H9 (cell line): ENCODE measurements around the gene DKK3. TPM values are rescaled to one million over a fixed set of nuclear protein-coding genes. Genes with fewer than 3 reads are reported as not detected.

ENCODE experiments used
- DNase-seq: peaks from one replicate; pipeline ENCODE4 v3.0.0-alpha.2; 2017
- H2AFZ ChIP-seq: one replicate; pipeline ENCODE4 v1.6.1; 2013; ENCODE audit warnings: mild to moderate bottlenecking, low read length, control low read depth, moderate library complexity
- H2AK5ac ChIP-seq: 2 replicates; pipeline ENCODE4 v1.6.1; 2013; ENCODE audit warnings: low read length, control low read depth, mixed read lengths; ENCODE audit not compliant: insufficient read length
- H2BK120ac ChIP-seq: one replicate; pipeline ENCODE4 v1.6.1; 2013; ENCODE audit warnings: low read depth, mild to moderate bottlenecking, low read length, control low read depth, inconsistent platforms; ENCODE audit not compliant: poor library complexity, severe bottlenecking
- H2BK12ac ChIP-seq: 2 replicates; pipeline ENCODE4 v1.6.1; 2013; ENCODE audit warnings: low read length, control low read depth, mixed read lengths, low read depth; ENCODE audit not compliant: insufficient read length
- H2BK15ac ChIP-seq: 2 replicates; pipeline ENCODE4 v1.6.1; 2013; ENCODE audit warnings: low read depth, low read length, control low read depth
- H2BK20ac ChIP-seq: one replicate; pipeline ENCODE4 v1.6.1; 2013; ENCODE audit warnings: low read depth, mild to moderate bottlenecking, low read length, control low read depth, inconsistent platforms; ENCODE audit not compliant: poor library complexity, severe bottlenecking
- H2BK5ac ChIP-seq: 2 replicates; pipeline ENCODE4 v1.6.1; 2013; ENCODE audit warnings: low read length, control low read depth, mixed read lengths; ENCODE audit not compliant: insufficient read length
- H3K14ac ChIP-seq: 2 replicates; pipeline ENCODE4 v1.6.1; 2013; ENCODE audit warnings: low read length, control low read depth; ENCODE audit not compliant: insufficient read depth
- H3K18ac ChIP-seq: 2 replicates; pipeline ENCODE4 v1.6.1; 2013; ENCODE audit warnings: low read depth, mild to moderate bottlenecking, mixed read lengths, low read length, control low read depth; ENCODE audit not compliant: insufficient read length
- H3K23ac ChIP-seq: 2 replicates; pipeline ENCODE4 v1.6.1; 2013; ENCODE audit warnings: low read length, control low read depth, mixed read lengths, low read depth; ENCODE audit not compliant: insufficient read length
- H3K23me2 ChIP-seq: 2 replicates; pipeline ENCODE4 v1.6.1; 2013; ENCODE audit warnings: low read depth, mild to moderate bottlenecking, mixed read lengths, low read length, control low read depth; ENCODE audit not compliant: insufficient read length, poor library complexity, severe bottlenecking
- H3K27ac ChIP-seq: 2 replicates; pipeline ENCODE4 v1.5.1; 2013; ENCODE audit warnings: low read length, control low read depth, mixed read lengths, low read depth; ENCODE audit not compliant: insufficient read length
- H3K27me3 ChIP-seq: 2 replicates; pipeline ENCODE4 v1.6.1; 2013; ENCODE audit warnings: low read length, control low read depth, inconsistent platforms; ENCODE audit not compliant: insufficient read depth
- H3K4ac ChIP-seq: 2 replicates; pipeline ENCODE4 v1.6.1; 2013; ENCODE audit warnings: low read depth, mild to moderate bottlenecking, control low read depth, inconsistent platforms, low read length, moderate library complexity
- H3K4me1 ChIP-seq: 2 replicates; pipeline ENCODE4 v1.6.1; 2013; ENCODE audit warnings: low read length, control low read depth, inconsistent platforms; ENCODE audit not compliant: insufficient read depth
- H3K4me2 ChIP-seq: 2 replicates; pipeline ENCODE4 v1.6.1; 2013; ENCODE audit warnings: low read length, control low read depth, mixed read lengths; ENCODE audit not compliant: insufficient read length, insufficient read depth
- H3K56ac ChIP-seq: 2 replicates; pipeline ENCODE4 v1.6.1; 2013; ENCODE audit warnings: low read depth, mild to moderate bottlenecking, mixed read lengths, low read length, control low read depth; ENCODE audit not compliant: insufficient read length
- H3K79me1 ChIP-seq: 2 replicates; pipeline ENCODE4 v1.6.1; 2013; ENCODE audit warnings: low read depth, mild to moderate bottlenecking, moderate library complexity, low read length, control low read depth, inconsistent platforms; ENCODE audit not compliant: insufficient read depth, poor library complexity, severe bottlenecking
- H3K79me2 ChIP-seq: 2 replicates; pipeline ENCODE4 v1.6.1; 2013; ENCODE audit warnings: low read length, control low read depth, inconsistent platforms; ENCODE audit not compliant: insufficient read depth
- H3K9ac ChIP-seq: 2 replicates; pipeline ENCODE4 v1.6.1; 2013; ENCODE audit warnings: low read length, control low read depth, mixed read lengths; ENCODE audit not compliant: insufficient read length; ENCODE audit errors: extremely low read depth
- H3K9me3 ChIP-seq: one replicate; pipeline ENCODE4 v1.6.1; 2013; ENCODE audit warnings: low read depth, low read length, inconsistent platforms; ENCODE audit not compliant: control insufficient read depth
- H3T11ph ChIP-seq: one replicate; pipeline ENCODE4 v1.6.1; 2013; ENCODE audit warnings: mild to moderate bottlenecking, low read length, control low read depth, inconsistent platforms
- H4K20me1 ChIP-seq: one replicate; pipeline ENCODE4 v1.6.1; 2013; ENCODE audit not compliant: control insufficient read depth, insufficient read length, insufficient read depth
- H4K5ac ChIP-seq: 2 replicates; pipeline ENCODE4 v1.6.1; 2013; ENCODE audit warnings: low read depth, mild to moderate bottlenecking, mixed read lengths, low read length, control low read depth; ENCODE audit not compliant: insufficient read length
- H4K8ac ChIP-seq: replicated peaks from 2 replicates; pipeline ENCODE4 v1.6.1; 2013; ENCODE audit warnings: low read length, control low read depth, mixed read lengths, low read depth; ENCODE audit not compliant: insufficient read length
- H4K91ac ChIP-seq: 2 replicates; pipeline ENCODE4 v1.6.1; 2013; ENCODE audit warnings: low read depth, mild to moderate bottlenecking, moderate library complexity, mixed read lengths, low read length, control low read depth; ENCODE audit not compliant: insufficient read length
- H3K27ac Mint-ChIP-seq, 3 experiments: 2 replicates in 2 of 3; 3 replicates in 1 of 3; pipeline ENCODE4 v1.8.0; 2020 to 2021; ENCODE audit warnings: mixed read lengths in 3 of 3, mild to moderate bottlenecking in 1 of 3, moderate library complexity in 1 of 3
- H3K27me3 Mint-ChIP-seq: 2 replicates; pipeline ENCODE4 v1.8.0; 2021; ENCODE audit warnings: low read depth, mild to moderate bottlenecking, moderate library complexity, mixed read lengths
- H3K36me3 Mint-ChIP-seq, 3 experiments: 2 replicates in 2 of 3; 3 replicates in 1 of 3; pipeline ENCODE4 v1.8.0; 2020 to 2021; ENCODE audit warnings: low read depth in 3 of 3, mixed read lengths in 3 of 3; ENCODE audit not compliant: insufficient read depth in 1 of 3
- H3K4me1 Mint-ChIP-seq, 2 experiments: 2 replicates each; pipeline ENCODE4 v1.8.0; 2020; ENCODE audit warnings: mixed read lengths in 2 of 2
- H3K4me3 Mint-ChIP-seq, 2 experiments: 2 replicates in 1 of 2; 3 replicates in 1 of 2; pipeline ENCODE4 v1.8.0; 2020 to 2021; ENCODE audit warnings: mild to moderate bottlenecking in 2 of 2, mixed read lengths in 2 of 2, moderate library complexity in 1 of 2
- H3K9me3 Mint-ChIP-seq, 2 experiments: 2 replicates in 1 of 2; 3 replicates in 1 of 2; pipeline ENCODE4 v1.8.0; 2020; ENCODE audit warnings: mild to moderate bottlenecking in 2 of 2, mixed read lengths in 2 of 2, moderate library complexity in 1 of 2
- CTCF ChIP-seq: fragments of 200-600 bp; sonication (generic); conservative IDR thresholded peaks from 3 replicates; pipeline ENCODE4 v1.8.0; 2021; ENCODE audit warnings: antibody characterized with exemption, mild to moderate bottlenecking
- WGBS: extraction: QIAGEN DNeasy Blood & Tissue Kit; methylation state at CpG from one replicate; pipeline ENCODE4 v1.1.7; 2013; ENCODE audit warnings: missing lambda C conversion rate, low lambda C conversion rate, mixed read lengths; ENCODE audit not compliant: insufficient read length; ENCODE audit errors: extremely low coverage; 5-methylcytosine and 5-hydroxymethylcytosine counted together
- total RNA-seq: library from RNA; stranded (reverse); gene quantifications from 2 replicates; pipeline ENCODE4 v1.2.1, GENCODE V29; 2021

The DKK3 gene
- total RNA-seq, 1 experiment from 2014 or later = 17.1 TPM

GRCh38 chr11:12056119-12056518, 47.7 kb upstream of the DKK3 start:
- H3K9me3 ChIP-seq = no peaks in the 10 kb centered on the region
- peaks cover 0 to 8% of the 10 kb centered on the region in 2 experiments; a peak in 4 of 5 replicates for H3K9me3 Mint-ChIP-seq
- TF ChIP-seq CTCF = no peak

More at GRCh38 chr11:12056119-12056518, 47.7 kb upstream of the DKK3 start:
- H3K56ac ChIP-seq = no peak overlapping the region
- no peak overlapping the region for H4K8ac ChIP-seq
- H2BK20ac ChIP-seq = no peak overlapping the region
- H3K79me1 ChIP-seq = no peaks in the 10 kb centered on the region
- H3K4me3 Mint-ChIP-seq = no peak overlapping the region
- H3K4me1 ChIP-seq = no peaks in the 10 kb centered on the region
- H3K27me3 ChIP-seq = no peaks in the 10 kb centered on the region
- H3K36me3 Mint-ChIP-seq = peaks cover 0 to 13% (median 0%) of the 10 kb centered on the region in 3 experiments; a peak in 1 of 7 replicates
- no peaks in the 10 kb centered on the region for H3K79me2 ChIP-seq
- no peak overlapping the region for H2BK12ac ChIP-seq
- H2BK5ac ChIP-seq = no peak overlapping the region
- peak overlapping the region in 2 of 3 experiments; percentile 18 to 69; a peak in 3 of 7 replicates for H3K27ac Mint-ChIP-seq
- H2AFZ ChIP-seq = no peak overlapping the region
- no peak overlapping the region for H3K9ac ChIP-seq
- DNase-seq = no peak
- no peak overlapping the region for H3T11ph ChIP-seq
- no peak overlapping the region for H3K27ac ChIP-seq
- H3K4me2 ChIP-seq = no peak overlapping the region
- H2AK5ac ChIP-seq = no peak overlapping the region
- no peak overlapping the region for H2BK15ac ChIP-seq
- H3K23me2 ChIP-seq = no peaks in the 10 kb centered on the region
- H3K18ac ChIP-seq = no peak overlapping the region
- H4K5ac ChIP-seq = no peak overlapping the region
- H3K4me1 Mint-ChIP-seq = peaks cover 3 to 6% of the 10 kb centered on the region in 2 experiments; a peak in 3 of 4 replicates
- H4K91ac ChIP-seq = no peak overlapping the region
- no peak overlapping the region for H3K4ac ChIP-seq
- H3K23ac ChIP-seq = no peak overlapping the region
- H3K14ac ChIP-seq = no peak overlapping the region
- H3K27me3 Mint-ChIP-seq = no peaks in the 10 kb centered on the region
- no peak overlapping the region for H2BK120ac ChIP-seq
- no CpG with 5 or more reads among the region's 3 CpGs for WGBS
- H4K20me1 ChIP-seq = no peaks in the 10 kb centered on the region
